A549 (cell line): ENCODE data around the gene INPP5A.
"Not testable (repeated sequence)": the region's sequence is repeated elsewhere in the genome, so short reads cannot be mapped to it uniquely, and the experiment has no call there.

Experiments used
- EP300 ChIP-seq, 2 experiments: fragments of >200 bp; sonication (Bioruptor Twin); formaldehyde crosslinking; IDR thresholded peaks; 2 replicates in 1 of 2; 3 replicates in 1 of 2; pipeline ENCODE4 v1.6.1; 2016 to 2017
- ESRRA ChIP-seq: fragments of 150-350 bp; IDR thresholded peaks from 2 replicates; pipeline ENCODE4 v1.6.1; 2014; ENCODE audit warnings: mild to moderate bottlenecking, low read length, borderline replicate concordance
- HOXA7 ChIP-seq: fragments of 250-450 bp; sonication (Bioruptor Pico); IDR thresholded peaks from 2 replicates; pipeline ENCODE4 v1.5.0; 2020; ENCODE audit warnings: mild to moderate bottlenecking, moderate library complexity
- JUN ChIP-seq, 2 experiments: fragments of >200 bp; sonication (Bioruptor Twin); formaldehyde crosslinking; IDR thresholded peaks; 2 replicates in 1 of 2; 3 replicates in 1 of 2; pipeline ENCODE4 v1.6.1; 2016 to 2017
- KDM1A ChIP-seq: fragments of 200-600 bp; sonication (generic); IDR thresholded peaks from 2 replicates; pipeline ENCODE4 v1.6.1; 2016; ENCODE audit warnings: low read depth, mild to moderate bottlenecking
- MYC ChIP-seq: IDR thresholded peaks from 2 replicates; pipeline ENCODE4 v1.6.1; 2012; ENCODE audit warnings: mild to moderate bottlenecking, inconsistent platforms, low read length, improper control_type of control experiment, borderline replicate concordance
- POLR2A ChIP-seq: IDR thresholded peaks from 2 replicates; pipeline ENCODE4 v1.6.1; 2012; ENCODE audit warnings: mild to moderate bottlenecking, low read length
- RNF2 ChIP-seq: fragments of 200-600 bp; sonication (generic); IDR thresholded peaks from 2 replicates; pipeline ENCODE4 v1.6.1; 2016; ENCODE audit warnings: low read depth, mild to moderate bottlenecking, antibody characterized with exemption, moderate library complexity, borderline replicate concordance
- TP53 ChIP-seq: fragments of 250-450 bp; sonication (Bioruptor Pico); IDR thresholded peaks from 2 replicates; pipeline ENCODE4 v1.5.0; 2021; ENCODE audit warnings: mild to moderate bottlenecking, moderate library complexity
- TF ChIP-seq, protein P1 (sequence below): fragments of >200 bp; sonication (Bioruptor Twin); formaldehyde crosslinking; IDR thresholded peaks from 3 replicates; pipeline ENCODE4 v1.5.1; 2016
- TF ChIP-seq, protein P2 (sequence below): IDR thresholded peaks from 2 replicates; pipeline ENCODE4 v1.6.1; 2012
- TF ChIP-seq, protein P3 (sequence below): fragments of 450-650 bp; IDR thresholded peaks from 2 replicates; pipeline ENCODE4 v1.6.1; 2014; ENCODE audit warnings: antibody characterized with exemption

DNA sequence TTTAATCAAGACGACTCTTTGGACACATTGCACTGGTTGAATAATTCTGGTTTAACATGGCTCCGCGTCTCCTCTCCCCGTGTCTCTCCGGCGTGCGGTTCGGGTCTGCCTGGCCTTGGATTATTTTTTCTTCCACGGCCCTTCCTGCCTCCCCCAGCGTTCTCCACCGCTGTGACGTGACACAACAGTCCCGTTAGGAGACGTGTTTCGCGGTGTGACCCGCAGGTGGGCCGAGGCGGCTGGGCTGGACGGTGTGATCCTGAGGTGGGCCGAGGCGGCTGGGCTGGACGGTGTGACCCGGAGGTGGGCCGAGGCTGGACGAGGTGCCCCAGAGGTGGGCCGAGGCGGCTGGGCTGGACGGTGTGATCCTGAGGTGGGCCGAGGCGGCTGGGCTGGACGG lies 260.4 kb downstream of the INPP5A start:
- TF ChIP-seq, protein P1, sequence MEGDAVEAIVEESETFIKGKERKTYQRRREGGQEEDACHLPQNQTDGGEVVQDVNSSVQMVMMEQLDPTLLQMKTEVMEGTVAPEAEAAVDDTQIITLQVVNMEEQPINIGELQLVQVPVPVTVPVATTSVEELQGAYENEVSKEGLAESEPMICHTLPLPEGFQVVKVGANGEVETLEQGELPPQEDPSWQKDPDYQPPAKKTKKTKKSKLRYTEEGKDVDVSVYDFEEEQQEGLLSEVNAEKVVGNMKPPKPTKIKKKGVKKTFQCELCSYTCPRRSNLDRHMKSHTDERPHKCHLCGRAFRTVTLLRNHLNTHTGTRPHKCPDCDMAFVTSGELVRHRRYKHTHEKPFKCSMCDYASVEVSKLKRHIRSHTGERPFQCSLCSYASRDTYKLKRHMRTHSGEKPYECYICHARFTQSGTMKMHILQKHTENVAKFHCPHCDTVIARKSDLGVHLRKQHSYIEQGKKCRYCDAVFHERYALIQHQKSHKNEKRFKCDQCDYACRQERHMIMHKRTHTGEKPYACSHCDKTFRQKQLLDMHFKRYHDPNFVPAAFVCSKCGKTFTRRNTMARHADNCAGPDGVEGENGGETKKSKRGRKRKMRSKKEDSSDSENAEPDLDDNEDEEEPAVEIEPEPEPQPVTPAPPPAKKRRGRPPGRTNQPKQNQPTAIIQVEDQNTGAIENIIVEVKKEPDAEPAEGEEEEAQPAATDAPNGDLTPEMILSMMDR, result not testable (repeated sequence)
- not testable (repeated sequence) for TF ChIP-seq JUN (IDR thresholded peaks at IDR 0.05); POLR2A; TP53 (CRISPR knock-in tag); HOXA7 (CRISPR knock-in tag); KDM1A; MYC; RNF2; EP300 (IDR thresholded peaks at IDR 0.05); ESRRA
- TF ChIP-seq, protein P2, sequence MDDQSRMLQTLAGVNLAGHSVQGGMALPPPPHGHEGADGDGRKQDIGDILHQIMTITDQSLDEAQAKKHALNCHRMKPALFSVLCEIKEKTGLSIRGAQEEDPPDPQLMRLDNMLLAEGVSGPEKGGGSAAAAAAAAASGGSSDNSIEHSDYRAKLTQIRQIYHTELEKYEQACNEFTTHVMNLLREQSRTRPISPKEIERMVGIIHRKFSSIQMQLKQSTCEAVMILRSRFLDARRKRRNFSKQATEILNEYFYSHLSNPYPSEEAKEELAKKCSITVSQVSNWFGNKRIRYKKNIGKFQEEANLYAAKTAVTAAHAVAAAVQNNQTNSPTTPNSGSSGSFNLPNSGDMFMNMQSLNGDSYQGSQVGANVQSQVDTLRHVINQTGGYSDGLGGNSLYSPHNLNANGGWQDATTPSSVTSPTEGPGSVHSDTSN, result not testable (repeated sequence)
- TF ChIP-seq, protein P3, sequence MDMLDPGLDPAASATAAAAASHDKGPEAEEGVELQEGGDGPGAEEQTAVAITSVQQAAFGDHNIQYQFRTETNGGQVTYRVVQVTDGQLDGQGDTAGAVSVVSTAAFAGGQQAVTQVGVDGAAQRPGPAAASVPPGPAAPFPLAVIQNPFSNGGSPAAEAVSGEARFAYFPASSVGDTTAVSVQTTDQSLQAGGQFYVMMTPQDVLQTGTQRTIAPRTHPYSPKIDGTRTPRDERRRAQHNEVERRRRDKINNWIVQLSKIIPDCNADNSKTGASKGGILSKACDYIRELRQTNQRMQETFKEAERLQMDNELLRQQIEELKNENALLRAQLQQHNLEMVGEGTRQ, result not testable (repeated sequence)
